Omental fat pad (tissue), 4 donors: ENCODE results near the gene TSPAN8. TPM values are rescaled to one million over a fixed set of nuclear protein-coding genes. Genes with fewer than 3 reads are reported as not detected.
"Not testable (repeated sequence)": the region's sequence is repeated elsewhere in the genome, so short reads cannot be mapped to it uniquely, and the experiment has no call there.

ENCODE experiments used
- ATAC-seq: fragments of 150-250 bp; one replicate; pipeline ENCODE4 v1.9.1; 2016; ENCODE audit warnings: mild to moderate bottlenecking, moderate library complexity; ENCODE audit not compliant: low FRiP score
- DNase-seq: peaks from one replicate; pipeline ENCODE4 v3.0.0-alpha.2; 2019; ENCODE audit warnings: low spot score
- CTCF ChIP-seq, 3 donors: fragments of 450-650 bp; IDR thresholded peaks; one replicate each; pipeline ENCODE4 v1.5.1; 2016 to 2017; ENCODE audit warnings: antibody characterized with exemption in 3 of 3, mild to moderate bottlenecking in 3 of 3, moderate library complexity in 2 of 3
- total RNA-seq, 4 donors: library from RNA; depleted of rRNA; stranded (reverse); fragments of >200 nt; gene quantifications; one replicate each; pipeline ENCODE4 v1.1.0, GENCODE V29; 2016

Gene TSPAN8
- total RNA-seq, 4 donors from 2014 or later: 2.9 to 13.4 (median 10.1) TPM

DNA sequence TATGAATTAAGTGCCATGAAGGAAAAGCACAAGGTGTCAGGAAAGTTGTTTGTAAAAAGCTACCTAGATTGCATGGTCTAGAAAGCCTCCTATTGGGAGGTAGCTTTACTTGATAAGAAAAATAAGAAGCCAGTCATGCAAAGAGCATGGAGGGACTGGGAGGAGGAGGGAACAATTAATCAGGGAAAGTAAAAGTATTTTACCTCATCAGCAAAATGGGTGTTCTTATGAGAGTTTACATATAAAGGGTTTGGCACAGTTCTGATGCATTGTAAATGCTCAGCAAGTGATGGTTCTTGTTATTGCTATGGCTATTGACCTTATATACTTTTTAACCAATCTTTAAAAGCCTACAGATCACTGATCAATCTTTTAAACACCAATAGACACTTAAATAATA is 17.0 kb upstream of the TSPAN8 start:
- ATAC-seq (no peak), DNase-seq (no peak)
- no peak for TF ChIP-seq CTCF (IDR thresholded peaks at IDR 0.05)

DNA sequence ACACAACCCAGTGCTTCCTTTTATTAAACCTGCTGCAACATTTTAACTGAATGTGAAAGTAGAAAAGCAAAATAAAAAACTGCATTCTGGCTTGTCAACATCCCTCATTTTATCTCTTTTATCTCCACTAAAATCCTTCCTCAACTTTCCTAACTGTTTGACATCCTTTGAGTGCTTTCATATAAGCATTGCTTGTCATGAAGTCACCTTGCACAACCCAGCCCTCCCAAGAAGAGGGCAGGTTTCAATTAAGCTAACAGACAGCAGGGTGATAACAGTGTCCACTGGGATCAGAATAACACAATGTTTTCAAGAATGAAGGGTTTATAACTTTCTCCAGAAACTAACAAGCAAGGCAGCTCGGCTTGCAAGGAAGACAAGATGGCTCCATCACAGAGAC is 16.3 kb upstream of the TSPAN8 start:
- ATAC-seq: no peak
- no peak for DNase-seq
- no peak for TF ChIP-seq CTCF (IDR thresholded peaks at IDR 0.05)

DNA sequence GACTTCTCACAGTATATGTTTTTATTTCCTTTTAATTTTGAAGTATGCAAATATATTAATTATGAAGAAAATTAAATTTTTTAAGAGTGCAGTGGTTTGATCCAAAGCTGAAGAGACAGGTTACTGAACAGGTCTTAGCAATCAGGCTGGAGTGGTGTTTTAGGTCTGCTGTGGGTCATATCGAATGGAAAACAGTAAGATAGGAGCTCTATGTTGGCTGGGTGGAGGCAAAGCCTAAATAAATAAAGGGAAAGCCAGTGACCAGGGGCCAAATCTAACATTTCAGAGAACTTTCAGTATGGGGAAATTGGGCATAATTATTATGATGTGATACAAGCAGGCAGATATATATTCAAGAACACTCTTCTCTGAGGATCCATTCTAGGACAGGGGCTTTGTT is 12.7 kb upstream of the TSPAN8 start:
- no peak for ATAC-seq
- no peak for TF ChIP-seq CTCF (IDR thresholded peaks at IDR 0.05)
- no peak for DNase-seq

DNA sequence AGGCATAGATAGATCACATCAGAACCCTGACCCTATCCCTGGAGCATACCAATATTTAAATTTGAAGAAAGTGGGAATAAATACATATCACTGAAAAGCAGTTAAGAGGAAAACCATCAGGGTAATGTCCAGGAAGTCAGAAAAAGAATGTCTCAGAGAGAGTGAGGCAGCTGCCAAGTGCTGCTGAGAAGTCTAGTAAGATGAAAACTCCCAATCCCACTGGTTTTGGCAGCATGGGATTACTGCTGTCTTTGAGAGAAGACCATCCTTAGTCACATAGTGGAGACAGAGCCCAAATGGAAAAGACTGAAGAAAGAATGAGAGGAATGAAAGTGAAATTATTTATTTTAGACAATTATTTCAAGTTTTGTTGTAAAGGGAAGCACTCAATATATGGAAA is 11.5 kb upstream of the TSPAN8 start:
- DNase-seq: no peak
- ATAC-seq: no peak
- no peak for TF ChIP-seq CTCF (IDR thresholded peaks at IDR 0.05)

DNA sequence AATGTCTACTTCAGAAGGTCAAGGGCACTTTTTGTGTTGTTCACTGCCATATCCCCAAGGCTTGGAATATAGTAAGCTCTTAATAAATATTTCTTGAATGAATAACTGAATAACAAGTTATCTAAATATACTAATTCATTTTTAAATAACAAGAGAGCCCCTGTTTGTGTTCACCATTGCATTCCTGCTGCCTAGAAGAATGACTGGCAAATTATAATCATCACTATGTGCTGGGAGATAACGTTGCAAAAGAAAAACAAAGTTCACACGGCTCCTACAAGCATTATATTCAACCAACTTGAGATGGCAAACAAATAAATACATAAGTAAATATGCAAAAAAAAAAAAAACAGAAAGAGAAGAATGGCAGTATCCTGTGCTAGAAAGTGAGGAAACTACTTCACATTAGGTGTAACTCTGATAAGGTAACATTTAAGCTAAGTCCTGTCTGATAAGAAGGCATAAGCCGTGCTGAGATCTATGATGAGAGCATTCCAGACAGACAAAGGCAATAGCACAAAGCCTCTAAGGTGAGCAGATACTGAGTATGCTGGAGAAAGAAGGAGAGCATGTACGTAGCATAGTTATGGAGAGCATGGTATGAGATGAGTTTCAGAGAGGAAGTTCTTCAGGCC is 9.2 kb upstream of the TSPAN8 start:
- DNase-seq: no peak
- no peak for TF ChIP-seq CTCF (IDR thresholded peaks at IDR 0.05)
- ATAC-seq: no peak

GRCh38 chr12:71166280-71166679 is 8.5 kb upstream of the TSPAN8 start:
- TF ChIP-seq CTCF (IDR thresholded peaks at IDR 0.05): no peak
- DNase-seq (no peak), ATAC-seq (no peak)

DNA sequence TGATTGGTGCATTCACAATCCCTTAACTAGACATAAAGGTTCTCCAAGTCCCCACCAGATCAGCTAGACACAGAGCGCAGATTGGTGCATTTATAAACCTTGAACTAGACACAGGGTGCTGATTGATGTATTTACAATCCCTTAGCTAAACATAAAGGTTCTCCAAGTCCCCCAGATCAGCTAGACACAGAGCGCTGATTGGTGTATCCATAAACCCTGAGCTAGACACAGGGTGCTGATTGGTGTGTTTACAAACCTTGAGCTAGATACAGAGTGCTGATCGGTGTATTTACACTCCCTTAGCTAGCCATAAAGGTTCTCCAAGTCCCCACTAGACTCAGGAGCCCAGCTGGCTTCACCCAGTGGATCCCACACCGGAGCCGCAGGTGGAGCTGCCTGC is 8.0 kb upstream of the TSPAN8 start:
- not testable (repeated sequence) for ATAC-seq, DNase-seq
